ENCODE results near the gene PLG.
A peak's percentile ranks its signal among the peaks of the same experiment; 100 is the strongest.
"Not testable (repeated sequence)": the region's sequence is repeated elsewhere in the genome, so short reads cannot be mapped to it uniquely, and the experiment has no call there.

The PLG gene

GRCh38 chr6:160662842-160663241 is 39.2 kb upstream of the PLG start:
- no peak overlapping the region for H3K4me2 ChIP-seq (ENCODE audit: low read depth, low read length)
- no peaks in the 10 kb centered on the region for H3K9me2 ChIP-seq (replicated peaks; ENCODE audit: insufficient read depth, low read length)
- no peak overlapping the region for H3K27ac ChIP-seq (ENCODE audit: low read length)
- no peak overlapping the region for H2AFZ ChIP-seq (ENCODE audit: low read length)
- H3K79me2 ChIP-seq (ENCODE audit: low read length): no peaks in the 10 kb centered on the region
- no peak overlapping the region for H3K9ac ChIP-seq (ENCODE audit: low read length)
- no peaks in the 10 kb centered on the region for H3K36me3 ChIP-seq (replicated peaks; ENCODE audit: insufficient read depth, low read length)
- no peaks in the 10 kb centered on the region for H3K4me1 ChIP-seq (ENCODE audit: low read length)
- H3K27me3 ChIP-seq (replicated peaks; ENCODE audit: insufficient read depth, low read length): no peaks in the 10 kb centered on the region
- H3F3A ChIP-seq (ENCODE audit: insufficient read depth, low read length): no peaks in the 10 kb centered on the region
- H3K4me3 ChIP-seq (ENCODE audit: low read length): no peak overlapping the region
- DNase-seq: no peak
- TF ChIP-seq EZH2 (optimal IDR thresholded peaks at IDR 0.05; ENCODE audit: low read depth, low read length) (no peak), CTCF (IDR thresholded peaks at IDR 0.05; ENCODE audit: low read length) (no peak), EZH2phosphoT487 (IDR thresholded peaks at IDR 0.05; ENCODE audit: low read length) (no peak)
- no peaks in the 10 kb centered on the region for H4K20me1 ChIP-seq (ENCODE audit: insufficient read depth, low read length)
- no peaks in the 10 kb centered on the region for H3K9me3 ChIP-seq (replicated peaks; ENCODE audit: insufficient read depth, low read length)

GRCh38 chr6:160664198-160664597 is 37.8 kb upstream of the PLG start, which contains the start of gene LPA:
Gene LPA, minus strand, starts transcription at chr6:160664275. Its CDS starts 61 bp downstream, at chr6:160664214.
- H3K9me3 ChIP-seq (replicated peaks; ENCODE audit: insufficient read depth, low read length); H3F3A ChIP-seq (ENCODE audit: insufficient read depth, low read length); H3K9ac ChIP-seq (ENCODE audit: low read length); H3K27me3 ChIP-seq (replicated peaks; ENCODE audit: insufficient read depth, low read length); H3K36me3 ChIP-seq (replicated peaks; ENCODE audit: insufficient read depth, low read length); H3K4me1 ChIP-seq (ENCODE audit: low read length); H3K4me2 ChIP-seq (ENCODE audit: low read depth, low read length); H2AFZ ChIP-seq (ENCODE audit: low read length); H3K27ac ChIP-seq (ENCODE audit: low read length); DNase-seq; H3K79me2 ChIP-seq (ENCODE audit: low read length); H4K20me1 ChIP-seq (ENCODE audit: insufficient read depth, low read length); H3K9me2 ChIP-seq (replicated peaks; ENCODE audit: insufficient read depth, low read length); H3K4me3 ChIP-seq (ENCODE audit: low read length): not testable (repeated sequence)

GRCh38 chr6:160667639-160668481 is 34.2 kb upstream of the PLG start:
- no peaks in the 10 kb centered on the region for H3K36me3 ChIP-seq (replicated peaks; ENCODE audit: insufficient read depth, low read length)
- no peaks in the 10 kb centered on the region for H3K9me2 ChIP-seq (replicated peaks; ENCODE audit: insufficient read depth, low read length)
- H3K4me3 ChIP-seq (ENCODE audit: low read length): no peak overlapping the region
- H2AFZ ChIP-seq (ENCODE audit: low read length): no peak overlapping the region
- no peaks in the 10 kb centered on the region for H3K27me3 ChIP-seq (replicated peaks; ENCODE audit: insufficient read depth, low read length)
- no peak overlapping the region for H3K4me2 ChIP-seq (ENCODE audit: low read depth, low read length)
- H3F3A ChIP-seq (ENCODE audit: insufficient read depth, low read length): no peaks in the 10 kb centered on the region
- H3K27ac ChIP-seq (ENCODE audit: low read length): no peak overlapping the region
- H3K9ac ChIP-seq (ENCODE audit: low read length): no peak overlapping the region
- no peaks in the 10 kb centered on the region for H3K79me2 ChIP-seq (ENCODE audit: low read length)
- peak; percentile 14 for DNase-seq
- no peak for TF ChIP-seq EZH2 (optimal IDR thresholded peaks at IDR 0.05; ENCODE audit: low read depth, low read length)
- peak; percentile 48 for TF ChIP-seq CTCF (IDR thresholded peaks at IDR 0.05; ENCODE audit: low read length)
- no peaks in the 10 kb centered on the region for H3K4me1 ChIP-seq (ENCODE audit: low read length)
- H4K20me1 ChIP-seq (ENCODE audit: insufficient read depth, low read length): no peaks in the 10 kb centered on the region
- H3K9me3 ChIP-seq (replicated peaks; ENCODE audit: insufficient read depth, low read length): no peaks in the 10 kb centered on the region

- H3K9me2 ChIP-seq (replicated peaks; ENCODE audit: insufficient read depth, low read length): no peaks in the 10 kb centered on the region
- H3K36me3 ChIP-seq (replicated peaks; ENCODE audit: insufficient read depth, low read length): no peaks in the 10 kb centered on the region
- TF ChIP-seq CTCF (IDR thresholded peaks at IDR 0.05; ENCODE audit: low read length) (no peak), EZH2phosphoT487 (IDR thresholded peaks at IDR 0.05; ENCODE audit: low read length) (no peak), EZH2 (optimal IDR thresholded peaks at IDR 0.05; ENCODE audit: low read depth, low read length) (no peak)
- no peak for DNase-seq
- no peak overlapping the region for H3K9ac ChIP-seq (ENCODE audit: low read length)
- no peak overlapping the region for H2AFZ ChIP-seq (ENCODE audit: low read length)
- no peaks in the 10 kb centered on the region for H3K27me3 ChIP-seq (replicated peaks; ENCODE audit: insufficient read depth, low read length)
- no peaks in the 10 kb centered on the region for H3K9me3 ChIP-seq (replicated peaks; ENCODE audit: insufficient read depth, low read length)
- H3K79me2 ChIP-seq (ENCODE audit: low read length): no peaks in the 10 kb centered on the region
- no peaks in the 10 kb centered on the region for H3K4me1 ChIP-seq (ENCODE audit: low read length)
- H3K4me2 ChIP-seq (ENCODE audit: low read depth, low read length): no peak overlapping the region
- no peaks in the 10 kb centered on the region for H4K20me1 ChIP-seq (ENCODE audit: insufficient read depth, low read length)
- H3K4me3 ChIP-seq (ENCODE audit: low read length): no peak overlapping the region
- no peak overlapping the region for H3K27ac ChIP-seq (ENCODE audit: low read length)
- H3F3A ChIP-seq (ENCODE audit: insufficient read depth, low read length): no peaks in the 10 kb centered on the region
These were observed 33.5 kb upstream of the PLG start for GRCh38 chr6:160668589-160668988.

- not testable (repeated sequence) for H3K27me3 ChIP-seq (replicated peaks; ENCODE audit: insufficient read depth, low read length); H3K9me3 ChIP-seq (replicated peaks; ENCODE audit: insufficient read depth, low read length); DNase-seq; H3K27ac ChIP-seq (ENCODE audit: low read length); H3K9me2 ChIP-seq (replicated peaks; ENCODE audit: insufficient read depth, low read length); H3F3A ChIP-seq (ENCODE audit: insufficient read depth, low read length); H3K4me2 ChIP-seq (ENCODE audit: low read depth, low read length); H3K9ac ChIP-seq (ENCODE audit: low read length); H2AFZ ChIP-seq (ENCODE audit: low read length); H3K4me3 ChIP-seq (ENCODE audit: low read length); H3K79me2 ChIP-seq (ENCODE audit: low read length); H3K4me1 ChIP-seq (ENCODE audit: low read length); H4K20me1 ChIP-seq (ENCODE audit: insufficient read depth, low read length); H3K36me3 ChIP-seq (replicated peaks; ENCODE audit: insufficient read depth, low read length)
These were observed 25.6 kb upstream of the PLG start for GRCh38 chr6:160676418-160676817.
